Activated CD8-positive, alpha-beta T cell treated with anti-CD3 and anti-CD28 coated beads for 36 hours (primary cell): ENCODE data around the gene ABI3. TPM values are rescaled to one million over a fixed set of nuclear protein-coding genes. Genes with fewer than 3 reads are reported as not detected.
"Not testable (repeated sequence)": the region's sequence is repeated elsewhere in the genome, so short reads cannot be mapped to it uniquely, and the experiment has no call there.

Source experiments
- ATAC-seq: fragments of 200-7000 bp; cut with Tn5 transposase; one replicate; pipeline ENCODE4 v1.10.0; 2021; ENCODE audit warnings: mild to moderate bottlenecking, moderate library complexity
- CTCF ChIA-PET: fragments of 350-600 bp; sonication (Branson Sonifier 250); formaldehyde crosslinking; loops from one replicate; lab custom pipeline; 2021; ENCODE audit warnings: antibody characterized with exemption; lab: Charles Lee
- POLR2A ChIA-PET: fragments of 350-600 bp; sonication (Branson Sonifier 250); formaldehyde crosslinking; loops from one replicate; lab custom pipeline; 2021; ENCODE audit warnings: antibody characterized with exemption; lab: Charles Lee
- DNase-seq: peaks from one replicate; pipeline ENCODE4 v3.0.0-alpha.2; 2020
- H3K27ac Mint-ChIP-seq: one replicate; pipeline ENCODE4 v1.8.0; 2021; ENCODE audit warnings: mild to moderate bottlenecking, mixed read lengths
- H3K27me3 Mint-ChIP-seq: one replicate; pipeline ENCODE4 v1.8.0; 2021; ENCODE audit warnings: mixed read lengths
- H3K36me3 Mint-ChIP-seq: one replicate; pipeline ENCODE4 v1.8.0; 2021; ENCODE audit warnings: low read depth, mixed read lengths
- H3K4me1 Mint-ChIP-seq: one replicate; pipeline ENCODE4 v1.8.0; 2021; ENCODE audit warnings: low read depth, mixed read lengths
- H3K4me3 Mint-ChIP-seq: one replicate; pipeline ENCODE4 v1.8.0; 2021; ENCODE audit warnings: mild to moderate bottlenecking, moderate library complexity, mixed read lengths
- H3K9me3 Mint-ChIP-seq: one replicate; pipeline ENCODE4 v1.8.0; 2021; ENCODE audit warnings: mixed read lengths
- CTCF ChIP-seq: fragments of 200-600 bp; IDR thresholded peaks from one replicate; pipeline ENCODE4 v1.8.0; 2022; ENCODE audit warnings: antibody characterized with exemption, mild to moderate bottlenecking
- intact Hi-C: fragments of 100-400 bp; cut with micrococcal nuclease; formaldehyde crosslinking; loops from one replicate; pipeline ENCODE4 v1.10.0; 2022
- total RNA-seq, 2 experiments: library from RNA; stranded (reverse); gene quantifications; one replicate each; pipeline ENCODE4 v1.2.3, GENCODE V29; 2021

The ABI3 gene
- total RNA-seq, 2 experiments from 2014 or later: 39.3 to 45.1 TPM

DNA sequence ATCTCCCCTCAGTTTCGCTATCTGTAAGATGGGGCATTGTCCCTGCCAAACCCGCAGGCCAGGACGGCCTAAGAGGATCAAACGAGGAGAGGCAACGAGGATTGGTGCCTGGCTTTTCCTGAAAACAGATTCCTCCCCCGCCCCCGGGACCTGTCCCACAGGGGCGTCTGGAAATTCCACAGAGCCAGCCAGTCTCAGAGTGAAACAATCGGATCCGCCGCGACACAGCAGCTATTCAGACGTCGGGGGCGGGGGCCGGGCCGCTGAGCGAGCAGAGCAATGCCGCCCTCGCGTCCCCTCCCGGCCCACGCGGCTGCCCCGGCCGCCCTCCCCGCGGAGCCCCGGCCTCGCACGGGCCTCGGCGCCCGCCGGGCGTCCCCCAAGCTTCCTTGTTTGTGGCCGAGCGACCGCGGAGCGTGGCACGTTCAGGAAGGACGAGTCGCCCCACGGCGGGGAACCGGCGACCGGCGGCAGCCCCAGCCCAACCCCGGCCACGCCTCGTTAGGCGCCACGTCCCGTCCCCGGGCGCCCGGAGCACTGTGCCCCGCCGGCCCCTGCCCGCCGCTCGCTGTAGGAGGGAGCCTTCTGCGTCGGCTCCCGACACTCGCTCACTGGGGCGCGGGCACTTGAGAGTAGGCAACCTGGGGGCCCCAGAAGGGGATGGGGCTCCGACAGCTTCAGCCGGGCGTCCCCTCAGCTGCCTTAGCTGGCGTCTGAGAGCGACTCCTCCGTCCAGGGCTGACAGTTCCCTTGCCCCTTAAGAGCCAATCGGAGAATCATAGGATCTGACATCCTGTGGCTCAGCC lies 49.7 kb downstream of the ABI3 start:
- no peak for TF ChIP-seq CTCF
- Mint-ChIP-seq H3K36me3 (no peaks in the 10 kb centered on the region), H3K27ac (peak overlapping the region; percentile 73), H3K27me3 (peaks cover 8% of the 10 kb centered on the region), H3K4me1 (peaks cover 8% of the 10 kb centered on the region), H3K9me3 (no peaks in the 10 kb centered on the region), H3K4me3 (peak overlapping the region; percentile 74)
- ATAC-seq (peak; percentile 74), DNase-seq (peak; percentile 69)
- ChIA-PET POLR2A (interaction anchor here (0.5 to 1.5 kb wide), 5 partner anchors 23 to 93 kb away, joined by 3 to 7 read pairs (median 3); no protein-coding TSS in a partner anchor), CTCF (interaction anchor here (0.9 to 1.8 kb wide), 6 partner anchors 29 to 85 kb away, joined by 3 to 6 read pairs (median 4); no protein-coding TSS in a partner anchor)
- intact Hi-C loops: no loop called here

GRCh38 chr17:49260817-49261291 lies 50.3 kb downstream of the ABI3 start:
- H3K9me3 Mint-ChIP-seq: no peaks in the 10 kb centered on the region
- CTCF ChIA-PET: interaction anchor here (0.9 to 1.8 kb wide), 6 partner anchors 29 to 86 kb away, joined by 3 to 6 read pairs (median 4); no protein-coding TSS in a partner anchor
- POLR2A ChIA-PET: interaction anchor here (0.5 to 1.5 kb wide), 5 partner anchors 24 to 92 kb away, joined by 3 to 7 read pairs (median 3); no protein-coding TSS in a partner anchor
- DNase-seq (peak; percentile 78), ATAC-seq (peak; percentile 92)
- H3K4me3 Mint-ChIP-seq: peak overlapping the region; percentile 74
- H3K27ac Mint-ChIP-seq: peak overlapping the region; percentile 71
- H3K27me3 Mint-ChIP-seq: peaks cover 8% of the 10 kb centered on the region
- intact Hi-C loops: no loop called here
- H3K4me1 Mint-ChIP-seq: peaks cover 8% of the 10 kb centered on the region
- H3K36me3 Mint-ChIP-seq: no peaks in the 10 kb centered on the region
- no peak for TF ChIP-seq CTCF

- H3K36me3 Mint-ChIP-seq, H3K27me3 Mint-ChIP-seq, H3K4me3 Mint-ChIP-seq, ATAC-seq, DNase-seq, POLR2A ChIA-PET, intact Hi-C loops, H3K4me1 Mint-ChIP-seq, H3K9me3 Mint-ChIP-seq, H3K27ac Mint-ChIP-seq: not testable (repeated sequence)
- CTCF ChIA-PET: interaction anchor here (0.9 to 1.8 kb wide), 3 partner anchors 29 to 82 kb away, joined by 3 to 6 read pairs (median 5); no protein-coding TSS in a partner anchor
Observed at GRCh38 chr17:49261540-49261939, 51.0 kb downstream of the ABI3 start.

DNA sequence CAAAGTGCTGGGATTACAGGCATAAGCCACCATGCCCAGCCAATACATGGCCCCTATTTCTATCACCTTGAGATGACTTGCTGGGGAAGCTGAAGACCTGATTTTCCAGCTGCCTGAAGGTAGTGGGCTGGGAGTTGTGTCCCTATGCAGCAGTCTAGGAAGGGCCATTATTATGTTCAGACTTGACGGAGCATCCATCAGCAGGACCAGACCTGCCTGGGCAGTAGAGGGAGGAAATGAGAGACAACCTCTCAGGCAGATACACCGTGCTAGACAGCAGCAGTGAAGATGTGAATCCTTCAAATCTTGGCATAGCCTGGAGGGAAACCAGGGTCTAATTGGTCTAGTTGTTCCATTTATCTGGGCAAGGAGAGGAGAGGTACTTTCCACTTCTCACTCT lies 55.7 kb downstream of the ABI3 start:
- no peak overlapping the region for H3K27ac Mint-ChIP-seq
- no peak for DNase-seq
- intact Hi-C loops: no loop called here
- H3K27me3 Mint-ChIP-seq: peaks cover 8% of the 10 kb centered on the region
- H3K9me3 Mint-ChIP-seq: no peaks in the 10 kb centered on the region
- ChIA-PET CTCF (no interaction called here), POLR2A (no interaction called here)
- H3K4me3 Mint-ChIP-seq: no peak overlapping the region
- H3K36me3 Mint-ChIP-seq: no peaks in the 10 kb centered on the region
- H3K4me1 Mint-ChIP-seq: peaks cover under 1% of the 10 kb centered on the region
- no peak for ATAC-seq
- TF ChIP-seq CTCF: no peak

DNA sequence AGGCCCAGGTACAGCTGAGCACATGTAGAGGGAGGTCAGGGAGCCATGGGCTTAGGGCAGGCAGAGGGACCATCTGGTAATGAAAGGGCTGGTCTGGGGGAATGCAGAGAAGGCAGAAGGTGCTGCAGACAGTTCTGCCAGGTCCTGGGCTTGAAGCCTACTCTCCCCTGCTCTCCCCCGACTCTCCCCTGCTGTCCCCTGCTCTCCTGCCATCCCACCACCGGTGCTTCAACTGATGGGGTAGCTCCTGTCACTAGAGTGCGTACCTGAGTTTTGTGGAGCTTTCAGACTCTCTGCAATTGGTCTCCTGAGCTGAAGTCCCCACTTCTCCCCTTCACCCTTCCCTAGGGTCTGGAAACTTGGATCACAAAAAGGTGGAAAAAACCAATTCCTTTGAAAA lies 57.4 kb downstream of the ABI3 start:
- CTCF ChIA-PET: interaction anchor here (0.7 to 2.1 kb wide), 2 partner anchors 23 to 87 kb away, joined by 3 to 10 read pairs; no protein-coding TSS in a partner anchor

More for the DNA sequence above, 57.4 kb downstream of the ABI3 start:
- TF ChIP-seq CTCF: no peak
- DNase-seq (no peak), ATAC-seq (no peak)
- H3K27me3 Mint-ChIP-seq: peaks cover 8% of the 10 kb centered on the region
- H3K4me3 Mint-ChIP-seq: no peak overlapping the region
- no peaks in the 10 kb centered on the region for H3K4me1 Mint-ChIP-seq
- no peaks in the 10 kb centered on the region for H3K36me3 Mint-ChIP-seq
- H3K9me3 Mint-ChIP-seq: no peaks in the 10 kb centered on the region
- POLR2A ChIA-PET: interaction anchor here (1.0 kb wide), 1 partner anchor 18 kb away, joined by 3 read pairs; no protein-coding TSS in a partner anchor
- no peak overlapping the region for H3K27ac Mint-ChIP-seq
- intact Hi-C loops: no loop called here
